B cell (primary cell): Measurements from ENCODE around the gene ME1. TPM values are rescaled to one million over a fixed set of nuclear protein-coding genes. Genes with fewer than 3 reads are reported as not detected.

Experiments used
- ATAC-seq: fragments of 200-7000 bp; cut with Tn5 transposase; one replicate; pipeline ENCODE4 v1.10.0; 2021; ENCODE audit warnings: low read depth, mild to moderate bottlenecking, moderate number of reproducible peaks, moderate library complexity
- CTCF ChIA-PET: fragments of 350-600 bp; sonication (Branson Sonifier 250); formaldehyde crosslinking; loops from one replicate; lab custom pipeline; 2021; ENCODE audit warnings: antibody characterized with exemption, inconsistent platforms; lab: Charles Lee
- POLR2A ChIA-PET: fragments of 350-600 bp; sonication (Branson Sonifier 250); formaldehyde crosslinking; loops from one replicate; lab custom pipeline; 2021; ENCODE audit warnings: antibody characterized with exemption; lab: Charles Lee
- DNase-seq: peaks from one replicate; pipeline ENCODE4 v3.0.0; 2013
- H2AFZ ChIP-seq: 2 replicates; pipeline ENCODE4 v1.6.1; 2012; ENCODE audit warnings: mild to moderate bottlenecking, low read depth, low read length; ENCODE audit not compliant: insufficient read depth, poor library complexity, severe bottlenecking
- H3K27ac ChIP-seq, 2 donors: 1 replicate in 1 of 2; 2 replicates in 1 of 2; pipeline ENCODE4 v1.5.1; 2012 to 2013; ENCODE audit warnings: low read length in 2 of 2, mild to moderate bottlenecking in 2 of 2, moderate library complexity in 1 of 2
- H3K27me3 ChIP-seq, 4 experiments: fragments of 200-600 bp in 1 of 4; sonication (generic) in 1 of 4; replicated peaks in 1 of 4; 1 replicate in 2 of 4; 2 replicates in 2 of 4; pipeline versions ENCODE4 v1.6.1 to v1.7.0; 2013 to 2016; ENCODE audit warnings: low read length in 3 of 4, mild to moderate bottlenecking in 2 of 4, mixed read lengths in 1 of 4, moderate library complexity in 1 of 4; ENCODE audit not compliant: insufficient read depth in 4 of 4, control insufficient read depth in 3 of 4; ENCODE audit errors: control extremely low read depth in 1 of 4
- H3K36me3 ChIP-seq, 2 experiments: replicated peaks in 1 of 2; 1 replicate in 1 of 2; 2 replicates in 1 of 2; pipeline versions ENCODE4 v1.6.1 to v1.7.1; 2013; ENCODE audit warnings: low read length in 1 of 2; ENCODE audit not compliant: insufficient read depth in 2 of 2, control insufficient read depth in 1 of 2; ENCODE audit errors: control extremely low read depth in 1 of 2, extremely low read depth in 1 of 2
- H3K4me1 ChIP-seq, 2 donors: fragments of 200-600 bp in 1 of 2; sonication (generic) in 1 of 2; 1 replicate in 1 of 2; 2 replicates in 1 of 2; pipeline versions ENCODE4 v1.5.1 to v1.6.1; 2013 to 2017; ENCODE audit warnings: low read length in 2 of 2; ENCODE audit not compliant: control insufficient read depth in 2 of 2, insufficient read depth in 2 of 2
- H3K4me2 ChIP-seq: replicated peaks from 2 replicates; pipeline ENCODE3; 2012; ENCODE audit warnings: mild to moderate bottlenecking, low read depth, low read length; ENCODE audit not compliant: poor library complexity, severe bottlenecking
- H3K4me3 ChIP-seq, 5 experiments: fragments of 200-600 bp in 1 of 5; sonication (generic) in 1 of 5; 1 replicate in 3 of 5; 2 replicates in 2 of 5; pipeline versions ENCODE4 v1.5.1 to v1.7.0; 2011 to 2016; ENCODE audit warnings: low read length in 4 of 5, mild to moderate bottlenecking in 4 of 5, low read depth in 2 of 5, control low read depth in 1 of 5, moderate library complexity in 1 of 5; ENCODE audit not compliant: insufficient read depth in 1 of 5; ENCODE audit errors: control extremely low read depth in 1 of 5, extremely low read depth in 1 of 5
- H3K79me2 ChIP-seq: fragments of 200-600 bp; sonication (generic); one replicate; pipeline ENCODE4 v1.6.0; 2016; ENCODE audit warnings: low read length; ENCODE audit not compliant: control insufficient read depth, insufficient read depth
- H3K9ac ChIP-seq: fragments of 200-600 bp; sonication (generic); 2 replicates; pipeline ENCODE4 v1.6.1; 2017; ENCODE audit warnings: mild to moderate bottlenecking, low read length, moderate library complexity
- H3K9me3 ChIP-seq, 3 donors: one replicate each; pipeline versions ENCODE4 v1.6.1 to v1.7.1; 2013; ENCODE audit warnings: low read length in 2 of 3; ENCODE audit not compliant: control insufficient read depth in 2 of 3, insufficient read depth in 1 of 3; ENCODE audit errors: control extremely low read depth in 1 of 3
- H4K20me1 ChIP-seq: 2 replicates; pipeline ENCODE4 v1.6.0; 2012; ENCODE audit warnings: mild to moderate bottlenecking, low read length; ENCODE audit not compliant: insufficient read depth, control insufficient read depth, poor library complexity, severe bottlenecking
- H3K27ac Mint-ChIP-seq: one replicate; pipeline ENCODE4 v1.8.0; 2021; ENCODE audit warnings: mixed read lengths
- H3K27me3 Mint-ChIP-seq: one replicate; pipeline ENCODE4 v1.8.0; 2021; ENCODE audit warnings: mixed read lengths
- H3K4me1 Mint-ChIP-seq: one replicate; pipeline ENCODE4 v1.8.0; 2021; ENCODE audit warnings: mixed read lengths
- H3K4me3 Mint-ChIP-seq: one replicate; pipeline ENCODE4 v1.8.0; 2021; ENCODE audit warnings: mixed read lengths
- H3K9me3 Mint-ChIP-seq: one replicate; pipeline ENCODE4 v1.8.0; 2022; ENCODE audit warnings: mixed read lengths; ENCODE audit not compliant: insufficient read depth
- EZH2 ChIP-seq: IDR thresholded peaks from 2 replicates; pipeline ENCODE4 v1.6.1; 2012; ENCODE audit warnings: borderline replicate concordance, low read depth, mild to moderate bottlenecking, moderate library complexity, low read length; ENCODE audit not compliant: insufficient read depth, poor library complexity, severe bottlenecking
- WGBS: methylation state at CpG from one replicate; pipeline ENCODE4 v1.1.5; 2013; ENCODE audit warnings: missing lambda C conversion rate; ENCODE audit not compliant: insufficient coverage; 5-methylcytosine and 5-hydroxymethylcytosine counted together
- intact Hi-C: fragments of 100-400 bp; cut with micrococcal nuclease; formaldehyde crosslinking; loops from one replicate; pipeline ENCODE4 v1.10.0; 2022
- polyA plus RNA-seq: library from polyadenylated mRNA; depleted of rRNA; stranded (reverse); fragments of >200 nt; gene quantifications from 2 replicates; pipeline ENCODE4 v1.2.3, GENCODE V29; 2012
- total RNA-seq, 2 donors: library from RNA; stranded (reverse); fragments of 120-200 nt in 1 of 2; gene quantifications; 1 replicate in 1 of 2; 2 replicates in 1 of 2; pipeline versions ENCODE4 v1.2.3 to v1.2.4, GENCODE V29; 2013 to 2022
- TF ChIP-seq, protein P1 (sequence below): fragments of 200-600 bp; IDR thresholded peaks from one replicate; pipeline ENCODE4 v1.8.0; 2022; ENCODE audit warnings: antibody characterized with exemption, mild to moderate bottlenecking

The ME1 gene
- total and polyA plus RNA-seq, 2 donors (not counting 1 experiment from before 2014, with no cell fraction given) = not detected

- Mint-ChIP-seq H3K27me3 (peaks cover 11% of the 10 kb centered on the region), H3K4me3 (no peak overlapping the region), H3K9me3 (no peaks in the 10 kb centered on the region), H3K27ac (no peak overlapping the region), H3K4me1 (no peaks in the 10 kb centered on the region)
- intact Hi-C loops = no loop called here
- Histone ChIP-seq H4K20me1 (no peaks in the 10 kb centered on the region), H2AFZ (no peak overlapping the region), H3K4me2 (no peak overlapping the region), H3K9me3 (no peaks in the 10 kb centered on the region), H3K4me3 (no peak overlapping the region), H3K4me1 (no peaks in the 10 kb centered on the region), H3K27ac (no peak overlapping the region), H3K27me3 (peaks cover 0 to 3% (median 0%) of the 10 kb centered on the region in 4 experiments), H3K79me2 (no peaks in the 10 kb centered on the region), H3K9ac (no peak overlapping the region), H3K36me3 (no peaks in the 10 kb centered on the region)
- TF ChIP-seq, protein P1, sequence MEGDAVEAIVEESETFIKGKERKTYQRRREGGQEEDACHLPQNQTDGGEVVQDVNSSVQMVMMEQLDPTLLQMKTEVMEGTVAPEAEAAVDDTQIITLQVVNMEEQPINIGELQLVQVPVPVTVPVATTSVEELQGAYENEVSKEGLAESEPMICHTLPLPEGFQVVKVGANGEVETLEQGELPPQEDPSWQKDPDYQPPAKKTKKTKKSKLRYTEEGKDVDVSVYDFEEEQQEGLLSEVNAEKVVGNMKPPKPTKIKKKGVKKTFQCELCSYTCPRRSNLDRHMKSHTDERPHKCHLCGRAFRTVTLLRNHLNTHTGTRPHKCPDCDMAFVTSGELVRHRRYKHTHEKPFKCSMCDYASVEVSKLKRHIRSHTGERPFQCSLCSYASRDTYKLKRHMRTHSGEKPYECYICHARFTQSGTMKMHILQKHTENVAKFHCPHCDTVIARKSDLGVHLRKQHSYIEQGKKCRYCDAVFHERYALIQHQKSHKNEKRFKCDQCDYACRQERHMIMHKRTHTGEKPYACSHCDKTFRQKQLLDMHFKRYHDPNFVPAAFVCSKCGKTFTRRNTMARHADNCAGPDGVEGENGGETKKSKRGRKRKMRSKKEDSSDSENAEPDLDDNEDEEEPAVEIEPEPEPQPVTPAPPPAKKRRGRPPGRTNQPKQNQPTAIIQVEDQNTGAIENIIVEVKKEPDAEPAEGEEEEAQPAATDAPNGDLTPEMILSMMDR = no peak
- TF ChIP-seq EZH2 = no peak
- ChIA-PET CTCF (interaction anchor here (1.5 to 1.7 kb wide), 2 partner anchors 151 to 153 kb away, joined by 5 to 7 read pairs; partner anchors contain the start of genes DOP1A and UBE3D), POLR2A (no interaction called here)
- DNase-seq (no peak), ATAC-seq (no peak)
- WGBS = no CpG with 5 or more reads among the region's 3 CpGs
Measured at GRCh38 chr6:83218646-83219045, 212.2 kb downstream of the ME1 start.

GRCh38 chr6:83216806-83217205 is 214.0 kb downstream of the ME1 start:
- intact Hi-C loops = no loop called here

More at GRCh38 chr6:83216806-83217205, 214.0 kb downstream of the ME1 start:
- Histone ChIP-seq H4K20me1 (no peaks in the 10 kb centered on the region), H3K27ac (no peak overlapping the region), H3K9ac (no peak overlapping the region), H3K4me2 (no peak overlapping the region), H3K27me3 (peaks cover 0 to 11% (median 0%) of the 10 kb centered on the region in 4 experiments), H3K36me3 (no peaks in the 10 kb centered on the region), H2AFZ (no peak overlapping the region), H3K4me3 (no peak overlapping the region), H3K4me1 (no peaks in the 10 kb centered on the region), H3K9me3 (no peaks in the 10 kb centered on the region), H3K79me2 (no peaks in the 10 kb centered on the region)
- Mint-ChIP-seq H3K9me3 (no peaks in the 10 kb centered on the region), H3K4me1 (no peaks in the 10 kb centered on the region), H3K4me3 (no peak overlapping the region), H3K27me3 (peaks cover 15% of the 10 kb centered on the region), H3K27ac (no peak overlapping the region)
- DNase-seq = no peak
- TF ChIP-seq EZH2 = no peak
- TF ChIP-seq, protein P1 = no peak
- no peak for ATAC-seq
- ChIA-PET CTCF (interaction anchor here (1.2 to 3.1 kb wide), 5 partner anchors 13 to 946 kb away, joined by 4 to 103 read pairs (median 5); partner anchors contain the start of genes DOP1A and UBE3D), POLR2A (no interaction called here)
